Brain microvascular endothelial cell (primary cell): ENCODE measurements around the gene COP1.

Experiments used
- DNase-seq: peaks from one replicate; pipeline ENCODE4 v3.0.0-alpha.2; 2020
- H3K27ac ChIP-seq: fragments of 250-450 bp; sonication (Bioruptor Pico); 2 replicates; pipeline ENCODE4 v1.5.1; 2020; ENCODE audit warnings: mild to moderate bottlenecking, moderate library complexity
- H3K27me3 ChIP-seq: fragments of 250-450 bp; sonication (Bioruptor Pico); replicated peaks from 2 replicates; pipeline ENCODE4 v1.5.1; 2020; ENCODE audit warnings: mild to moderate bottlenecking
- H3K36me3 ChIP-seq: fragments of 250-450 bp; sonication (Bioruptor Pico); replicated peaks from 2 replicates; pipeline ENCODE4 v1.5.1; 2020; ENCODE audit warnings: mild to moderate bottlenecking
- H3K4me3 ChIP-seq: 2 replicates; pipeline ENCODE4 v1.5.1; 2011; ENCODE audit warnings: low read depth, mild to moderate bottlenecking, control low read depth, low read length, moderate library complexity
- in situ Hi-C: cut with HindIII; loops from 2 replicates; pipeline ENCODE4 v1.10.0; 2017; ENCODE audit warnings: low sequenced_read_pairs, low pct_ligation_motif_present
- TF ChIP-seq, protein P1 (sequence below): IDR thresholded peaks from 2 replicates; pipeline ENCODE4 v1.5.1; 2011; ENCODE audit warnings: low read depth, mild to moderate bottlenecking, moderate library complexity, low read length, control low read depth, inconsistent platforms; ENCODE audit errors: missing control alignments

COP1 gene

DNA sequence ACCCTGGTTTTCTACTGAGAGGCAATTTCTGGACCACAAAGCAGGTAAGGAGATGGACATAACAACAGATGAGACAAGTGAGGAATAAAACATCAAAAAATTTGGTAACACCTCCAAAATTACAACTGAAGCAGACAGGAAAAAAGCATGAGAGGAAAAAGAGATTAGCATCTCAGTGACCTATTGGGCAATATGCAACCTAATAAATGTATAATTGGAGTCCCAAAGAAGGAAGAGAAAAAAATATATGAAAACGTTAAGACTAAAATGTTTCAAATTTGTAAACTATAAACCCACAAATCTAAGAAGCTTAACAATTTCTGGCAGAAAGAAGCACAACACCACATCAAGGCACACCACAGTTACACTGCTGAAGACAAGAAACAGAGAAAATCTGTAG is 255.5 kb downstream of the COP1 start:
- DNase-seq = no peak
- H3K4me3 ChIP-seq = no peak overlapping the region
- H3K36me3 ChIP-seq = no peaks in the 10 kb centered on the region
- TF ChIP-seq, protein P1, sequence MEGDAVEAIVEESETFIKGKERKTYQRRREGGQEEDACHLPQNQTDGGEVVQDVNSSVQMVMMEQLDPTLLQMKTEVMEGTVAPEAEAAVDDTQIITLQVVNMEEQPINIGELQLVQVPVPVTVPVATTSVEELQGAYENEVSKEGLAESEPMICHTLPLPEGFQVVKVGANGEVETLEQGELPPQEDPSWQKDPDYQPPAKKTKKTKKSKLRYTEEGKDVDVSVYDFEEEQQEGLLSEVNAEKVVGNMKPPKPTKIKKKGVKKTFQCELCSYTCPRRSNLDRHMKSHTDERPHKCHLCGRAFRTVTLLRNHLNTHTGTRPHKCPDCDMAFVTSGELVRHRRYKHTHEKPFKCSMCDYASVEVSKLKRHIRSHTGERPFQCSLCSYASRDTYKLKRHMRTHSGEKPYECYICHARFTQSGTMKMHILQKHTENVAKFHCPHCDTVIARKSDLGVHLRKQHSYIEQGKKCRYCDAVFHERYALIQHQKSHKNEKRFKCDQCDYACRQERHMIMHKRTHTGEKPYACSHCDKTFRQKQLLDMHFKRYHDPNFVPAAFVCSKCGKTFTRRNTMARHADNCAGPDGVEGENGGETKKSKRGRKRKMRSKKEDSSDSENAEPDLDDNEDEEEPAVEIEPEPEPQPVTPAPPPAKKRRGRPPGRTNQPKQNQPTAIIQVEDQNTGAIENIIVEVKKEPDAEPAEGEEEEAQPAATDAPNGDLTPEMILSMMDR = no peak
- no peaks in the 10 kb centered on the region for H3K27me3 ChIP-seq
- H3K27ac ChIP-seq = no peak overlapping the region
- in situ Hi-C loops = no loop called here

- DNase-seq = no peak
- TF ChIP-seq, protein P1 = no peak
- in situ Hi-C loops = no loop called here
- no peaks in the 10 kb centered on the region for H3K27me3 ChIP-seq
- no peak overlapping the region for H3K4me3 ChIP-seq
- H3K27ac ChIP-seq = no peak overlapping the region
- H3K36me3 ChIP-seq = no peaks in the 10 kb centered on the region
Measured at GRCh38 chr1:175947771-175948170, 259.3 kb downstream of the COP1 start.

- no peak for DNase-seq
- Histone ChIP-seq H3K27me3 (no peaks in the 10 kb centered on the region), H3K27ac (no peak overlapping the region), H3K36me3 (no peaks in the 10 kb centered on the region), H3K4me3 (no peak overlapping the region)
- in situ Hi-C loops = no loop called here
- TF ChIP-seq, protein P1 = no peak
Measured at GRCh38 chr1:175944591-175944990, 262.5 kb downstream of the COP1 start.

DNA sequence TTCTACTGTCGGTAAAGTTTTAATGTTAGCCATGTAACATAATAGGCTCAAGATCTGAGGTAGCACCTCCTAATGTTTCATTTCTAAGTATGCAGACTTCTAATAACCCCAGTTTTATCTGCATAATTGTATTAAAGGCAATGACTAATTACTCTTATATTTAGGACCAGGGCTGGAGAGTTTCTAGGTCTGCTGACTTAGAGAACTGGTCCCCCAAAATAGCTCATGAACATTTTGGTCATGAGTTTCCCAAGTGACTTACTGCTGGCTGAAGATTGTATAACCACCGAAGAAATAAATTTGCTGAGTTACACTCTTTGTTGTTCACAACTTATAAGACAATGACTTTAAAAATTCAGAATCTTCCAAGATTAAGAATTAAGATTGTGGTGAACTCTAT is 265.9 kb downstream of the COP1 start:
- DNase-seq = no peak
- in situ Hi-C loops = no loop called here
- H3K27me3 ChIP-seq = no peaks in the 10 kb centered on the region
- no peak overlapping the region for H3K4me3 ChIP-seq
- no peaks in the 10 kb centered on the region for H3K36me3 ChIP-seq
- TF ChIP-seq, protein P1 = no peak
- no peak overlapping the region for H3K27ac ChIP-seq

- H3K27me3 ChIP-seq = no peaks in the 10 kb centered on the region
- in situ Hi-C loops = no loop called here
- H3K36me3 ChIP-seq = no peaks in the 10 kb centered on the region
- TF ChIP-seq, protein P1 = no peak
- no peak overlapping the region for H3K4me3 ChIP-seq
- no peak for DNase-seq
- no peak overlapping the region for H3K27ac ChIP-seq
Measured at GRCh38 chr1:175936736-175937135, 270.4 kb downstream of the COP1 start.

GRCh38 chr1:175935566-175936115 is 271.4 kb downstream of the COP1 start:
- Histone ChIP-seq H3K27me3 (no peaks in the 10 kb centered on the region), H3K36me3 (no peaks in the 10 kb centered on the region), H3K4me3 (no peak overlapping the region), H3K27ac (no peak overlapping the region)
- DNase-seq = no peak
- in situ Hi-C loops = no loop called here
- TF ChIP-seq, protein P1 = no peak
